Measurements from ENCODE around the gene RARRES2. TPM values are rescaled to one million over a fixed set of nuclear protein-coding genes. Genes with fewer than 3 reads are reported as not detected.

The RARRES2 gene
- total RNA-seq, 1 experiment from 2014 or later = not detected

GRCh38 chr7:150356265-150356897, 15.0 kb upstream of the RARRES2 start:
- POLR2A ChIA-PET = no interaction called here

GRCh38 chr7:150355666-150356059, 14.2 kb upstream of the RARRES2 start:
- no TSS peak for BruUV-seq (replicated peaks)

More at GRCh38 chr7:150356265-150356897, 15.0 kb upstream of the RARRES2 start:
- Mint-ChIP-seq H3K27me3 (ENCODE audit: insufficient read depth, unreplicated experiment) (no peaks in the 10 kb centered on the region), H3K4me3 (ENCODE audit: unreplicated experiment) (no peak overlapping the region), H3K9me3 (ENCODE audit: unreplicated experiment) (no peaks in the 10 kb centered on the region), H3K4me1 (ENCODE audit: insufficient read depth, unreplicated experiment) (no peaks in the 10 kb centered on the region), H3K27ac (ENCODE audit: low read depth, unreplicated experiment) (no peak overlapping the region), H3K36me3 (ENCODE audit: insufficient read depth, unreplicated experiment) (no peaks in the 10 kb centered on the region)
- intact Hi-C loops (cut with micrococcal nuclease) = loop anchor here (1.0 kb wide), 1 partner anchor 65 kb away; no protein-coding TSS in a partner anchor
- CTCF ChIA-PET = interaction anchor here (0.6 to 3.2 kb wide), 30 partner anchors 9 to 734 kb away, joined by 3 to 18 read pairs (median 4); a partner anchor contains a TSS
- DNase-seq (ENCODE audit: unreplicated experiment) = peak; percentile 41
- TF ChIP-seq CTCF (IDR thresholded peaks at IDR 0.05; ENCODE audit: unreplicated experiment) = peak; percentile 67
- no TSS peak for BruUV-seq (replicated peaks)

GRCh38 chr7:150351587-150352194, 10.3 kb upstream of the RARRES2 start:
- intact Hi-C loops (cut with micrococcal nuclease) = no loop called here
- no TSS peak for BruUV-seq (replicated peaks)
- no peak overlapping the region for H3K4me3 Mint-ChIP-seq (ENCODE audit: unreplicated experiment)
- no peak for DNase-seq (ENCODE audit: unreplicated experiment)
- ChIA-PET POLR2A (no interaction called here), CTCF (interaction anchor here (0.6 kb wide), 1 partner anchor 610 kb away, joined by 3 read pairs; no protein-coding TSS in a partner anchor)
- H3K4me1 Mint-ChIP-seq (ENCODE audit: insufficient read depth, unreplicated experiment) = no peaks in the 10 kb centered on the region
- no peaks in the 10 kb centered on the region for H3K9me3 Mint-ChIP-seq (ENCODE audit: unreplicated experiment)
- no peak overlapping the region for H3K27ac Mint-ChIP-seq (ENCODE audit: low read depth, unreplicated experiment)
- no peaks in the 10 kb centered on the region for H3K36me3 Mint-ChIP-seq (ENCODE audit: insufficient read depth, unreplicated experiment)
- no peak for TF ChIP-seq CTCF (IDR thresholded peaks at IDR 0.05; ENCODE audit: unreplicated experiment)
- peaks cover 5% of the 10 kb centered on the region for H3K27me3 Mint-ChIP-seq (ENCODE audit: insufficient read depth, unreplicated experiment)

More at GRCh38 chr7:150355666-150356059, 14.2 kb upstream of the RARRES2 start:
- no peak for TF ChIP-seq CTCF (IDR thresholded peaks at IDR 0.05; ENCODE audit: unreplicated experiment)
- Mint-ChIP-seq H3K4me1 (ENCODE audit: insufficient read depth, unreplicated experiment) (no peaks in the 10 kb centered on the region), H3K27ac (ENCODE audit: low read depth, unreplicated experiment) (no peak overlapping the region), H3K36me3 (ENCODE audit: insufficient read depth, unreplicated experiment) (no peaks in the 10 kb centered on the region), H3K27me3 (ENCODE audit: insufficient read depth, unreplicated experiment) (no peaks in the 10 kb centered on the region), H3K9me3 (ENCODE audit: unreplicated experiment) (no peaks in the 10 kb centered on the region), H3K4me3 (ENCODE audit: unreplicated experiment) (no peak overlapping the region)
- ChIA-PET CTCF (interaction anchor here (0.6 to 3.2 kb wide), 26 partner anchors 9 to 734 kb away, joined by 3 to 18 read pairs (median 5); a partner anchor contains a TSS), POLR2A (no interaction called here)
- DNase-seq (ENCODE audit: unreplicated experiment) = no peak
- intact Hi-C loops (cut with micrococcal nuclease) = loop anchor here (1.0 kb wide), 1 partner anchor 66 kb away; no protein-coding TSS in a partner anchor

GRCh38 chr7:150346922-150347321, 5.5 kb upstream of the RARRES2 start:
- ChIA-PET POLR2A (no interaction called here), CTCF (interaction anchor here (0.7 to 3.3 kb wide), 4 partner anchors 9 to 21 kb away, joined by 3 to 16 read pairs (median 6); no protein-coding TSS in a partner anchor)
- Mint-ChIP-seq H3K27me3 (ENCODE audit: insufficient read depth, unreplicated experiment) (peaks cover 16% of the 10 kb centered on the region), H3K27ac (ENCODE audit: low read depth, unreplicated experiment) (no peak overlapping the region), H3K36me3 (ENCODE audit: insufficient read depth, unreplicated experiment) (no peaks in the 10 kb centered on the region), H3K9me3 (ENCODE audit: unreplicated experiment) (peaks cover 12% of the 10 kb centered on the region), H3K4me1 (ENCODE audit: insufficient read depth, unreplicated experiment) (no peaks in the 10 kb centered on the region), H3K4me3 (ENCODE audit: unreplicated experiment) (no peak overlapping the region)
- no peak for TF ChIP-seq CTCF (IDR thresholded peaks at IDR 0.05; ENCODE audit: unreplicated experiment)
- no TSS peak for BruUV-seq (replicated peaks)
- intact Hi-C loops (cut with micrococcal nuclease) = no loop called here
- no peak for DNase-seq (ENCODE audit: unreplicated experiment)
